Liver (tissue), 9 donors: Measurements from ENCODE around the gene SYTL1. TPM values are rescaled to one million over a fixed set of nuclear protein-coding genes. Genes with fewer than 3 reads are reported as not detected.

Experiments used
- DNase-seq: peaks from one replicate; pipeline ENCODE4 v3.0.0-alpha.2; 2017; ENCODE audit warnings: low spot score
- H3K27ac ChIP-seq, 2 donors: one replicate each; pipeline ENCODE4 v1.7.0; 2013; ENCODE audit warnings: inconsistent platforms in 2 of 2, low read length in 2 of 2, control low read depth in 1 of 2, low read depth in 1 of 2, mild to moderate bottlenecking in 1 of 2
- H3K27me3 ChIP-seq, 4 donors: one replicate each; pipeline versions ENCODE4 v1.6.1 to v1.7.0; 2013; ENCODE audit warnings: low read length in 3 of 4, inconsistent platforms in 1 of 4, mild to moderate bottlenecking in 1 of 4, moderate library complexity in 1 of 4; ENCODE audit not compliant: control insufficient read depth in 4 of 4, insufficient read depth in 4 of 4
- H3K36me3 ChIP-seq, 4 donors: one replicate each; pipeline versions ENCODE4 v1.6.1 to v1.7.0; 2013; ENCODE audit warnings: low read length in 3 of 4, mild to moderate bottlenecking in 3 of 4, low read depth in 1 of 4, moderate library complexity in 1 of 4; ENCODE audit not compliant: control insufficient read depth in 4 of 4, insufficient read depth in 3 of 4
- H3K4me1 ChIP-seq, 4 donors: one replicate each; pipeline versions ENCODE4 v1.6.1 to v1.7.0; 2013; ENCODE audit warnings: low read length in 3 of 4, mild to moderate bottlenecking in 3 of 4, moderate library complexity in 1 of 4; ENCODE audit not compliant: control insufficient read depth in 4 of 4, insufficient read depth in 4 of 4
- H3K4me3 ChIP-seq, 3 donors: one replicate each; pipeline versions ENCODE4 v1.6.1 to v1.7.0; 2013; ENCODE audit warnings: low read length in 3 of 3, control low read depth in 1 of 3, low read depth in 1 of 3, mild to moderate bottlenecking in 1 of 3
- H3K9ac ChIP-seq, 2 donors: one replicate each; pipeline ENCODE4 v1.7.0; 2013; ENCODE audit warnings: low read length in 2 of 2, mild to moderate bottlenecking in 2 of 2, moderate library complexity in 2 of 2, control low read depth in 1 of 2, low read depth in 1 of 2
- H3K9me3 ChIP-seq, 4 donors: one replicate each; pipeline versions ENCODE4 v1.6.1 to v1.7.0; 2013; ENCODE audit warnings: low read length in 3 of 4; ENCODE audit not compliant: control insufficient read depth in 4 of 4
- ATF3 ChIP-seq: IDR thresholded peaks from 2 replicates; pipeline ENCODE4 v1.6.1; 2016; ENCODE audit warnings: antibody characterized with exemption
- CTCF ChIP-seq: fragments of 150-350 bp; IDR thresholded peaks from 2 replicates; pipeline ENCODE4 v1.5.1; 2017; ENCODE audit warnings: improper control_type of control experiment, low read depth, low read length; ENCODE audit not compliant: missing input control
- EGR1 ChIP-seq, 2 donors: IDR thresholded peaks; 2 replicates each; pipeline ENCODE4 v1.6.1; 2016 to 2018; ENCODE audit warnings: antibody characterized with exemption in 2 of 2, low read depth in 2 of 2
- FOXA1 ChIP-seq: IDR thresholded peaks from 2 replicates; pipeline ENCODE4 v1.6.1; 2016; ENCODE audit warnings: antibody characterized with exemption
- FOXA2 ChIP-seq: IDR thresholded peaks from 2 replicates; pipeline ENCODE4 v1.6.1; 2016; ENCODE audit warnings: antibody characterized with exemption
- GABPA ChIP-seq, 2 donors: IDR thresholded peaks in 1 of 2; conservative IDR thresholded peaks in 1 of 2; 2 replicates each; pipeline ENCODE4 v1.6.1; 2016; ENCODE audit warnings: antibody characterized with exemption in 2 of 2, mild to moderate bottlenecking in 1 of 2, moderate library complexity in 1 of 2
- HNF4A ChIP-seq, 2 donors: conservative IDR thresholded peaks; 2 replicates each; pipeline ENCODE4 v1.6.1; 2016; ENCODE audit warnings: antibody characterized with exemption in 2 of 2, mild to moderate bottlenecking in 2 of 2
- HNF4G ChIP-seq: IDR thresholded peaks from 2 replicates; pipeline ENCODE4 v1.6.1; 2016; ENCODE audit warnings: antibody characterized with exemption
- JUND ChIP-seq, 2 donors: IDR thresholded peaks; 2 replicates each; pipeline ENCODE4 v1.6.1; 2016; ENCODE audit warnings: antibody characterized with exemption in 2 of 2
- MAX ChIP-seq: IDR thresholded peaks from 2 replicates; pipeline ENCODE4 v1.6.1; 2016; ENCODE audit warnings: antibody characterized with exemption
- NR2F2 ChIP-seq: IDR thresholded peaks from 2 replicates; pipeline ENCODE4 v1.6.1; 2016; ENCODE audit warnings: antibody characterized with exemption
- REST ChIP-seq: IDR thresholded peaks from 2 replicates; pipeline ENCODE4 v1.6.1; 2016; ENCODE audit warnings: antibody characterized with exemption, mild to moderate bottlenecking
- RXRA ChIP-seq, 2 donors: IDR thresholded peaks; 2 replicates each; pipeline ENCODE4 v1.6.1; 2017 to 2018; ENCODE audit warnings: antibody characterized with exemption in 2 of 2, mild to moderate bottlenecking in 1 of 2
- SP1 ChIP-seq: IDR thresholded peaks from 2 replicates; pipeline ENCODE4 v1.6.1; 2018; ENCODE audit warnings: antibody characterized with exemption, mild to moderate bottlenecking
- TAF1 ChIP-seq: conservative IDR thresholded peaks from 2 replicates; pipeline ENCODE4 v1.6.1; 2016; ENCODE audit warnings: antibody characterized with exemption, mild to moderate bottlenecking
- YY1 ChIP-seq: IDR thresholded peaks from 2 replicates; pipeline ENCODE4 v1.6.1; 2016; ENCODE audit warnings: antibody characterized with exemption, mild to moderate bottlenecking
- ZBTB33 ChIP-seq: IDR thresholded peaks from 2 replicates; pipeline ENCODE4 v1.6.1; 2016; ENCODE audit warnings: antibody characterized with exemption
- WGBS: extraction: QIAGEN DNeasy Blood & Tissue Kit; methylation state at CpG from one replicate; pipeline ENCODE4 v1.1.7; 2013; 5-methylcytosine and 5-hydroxymethylcytosine counted together
- polyA plus RNA-seq, 2 donors: library from polyadenylated mRNA; stranded (reverse) in 1 of 2; unstranded in 1 of 2; fragments of 200-250 nt in 1 of 2; fragments of >200 nt in 1 of 2; fragmentation: Nextera tagmentation in 1 of 2; extraction: Ambion mirVana in 1 of 2; gene quantifications; one replicate each; pipeline versions ENCODE4 v1.2.1 to v1.2.3, GENCODE V29; 2013 to 2015
- total RNA-seq, 2 donors: library from RNA; depleted of rRNA; stranded (reverse); fragments of >200 nt; gene quantifications; one replicate each; pipeline ENCODE4 v1.2.3, GENCODE V29; 2014
- donor health status: healthy.
- donor health status: healthy.
- donor health status: healthy.
- donor health status: healthy.
- donor health status: healthy.

The SYTL1 gene
- total and polyA plus RNA-seq, 4 donors, result 0.73 to 3.9 (median 1.4) TPM

GRCh38 chr1:27331426-27331825 lies 10.4 kb upstream of the SYTL1 start:
- Histone ChIP-seq H3K27me3 (no peaks in the 10 kb centered on the region), H3K4me1 (peaks cover 0 to 2% (median 0%) of the 10 kb centered on the region in 4 donors), H3K9ac (no peak overlapping the region), H3K4me3 (no peak overlapping the region), H3K9me3 (no peaks in the 10 kb centered on the region), H3K36me3 (peaks cover 14 to 47% (median 19%) of the 10 kb centered on the region in 4 donors), H3K27ac (no peak overlapping the region)
- no peak for TF ChIP-seq EGR1 (IDR thresholded peaks at IDR 0.05; ENCODE audit: low read depth in 2 of 2)
- TF ChIP-seq FOXA1, result no peak
- TF ChIP-seq ATF3, result no peak
- TF ChIP-seq FOXA2, result no peak
- TF ChIP-seq HNF4G, result no peak
- no peak for TF ChIP-seq TAF1
- TF ChIP-seq RXRA (IDR thresholded peaks at IDR 0.05), result no peak
- TF ChIP-seq REST, result no peak
- no peak for TF ChIP-seq HNF4A (conservative IDR thresholded peaks at IDR 0.05)
- TF ChIP-seq GABPA (IDR thresholded peaks at IDR 0.05 in 1 of 2, conservative IDR thresholded peaks at IDR 0.05 in 1 of 2), result no peak
- no peak for TF ChIP-seq MAX
- TF ChIP-seq ZBTB33, result no peak
- no peak for TF ChIP-seq CTCF
- no peak for TF ChIP-seq NR2F2
- TF ChIP-seq JUND (IDR thresholded peaks at IDR 0.05), result no peak
- no peak for TF ChIP-seq SP1
- no peak for TF ChIP-seq YY1
- no peak for DNase-seq
- WGBS, result 93% methylated on average over 3 of the region's 3 CpGs

- Histone ChIP-seq H3K9me3 (no peaks in the 10 kb centered on the region), H3K27ac (no peak overlapping the region), H3K9ac (no peak overlapping the region), H3K36me3 (peaks cover 14 to 49% (median 22%) of the 10 kb centered on the region in 4 donors), H3K4me3 (no peak overlapping the region), H3K4me1 (peaks cover 0 to 2% (median 0%) of the 10 kb centered on the region in 4 donors), H3K27me3 (no peaks in the 10 kb centered on the region)
- DNase-seq, result no peak
- 89% methylated on average over 5 of the region's 5 CpGs for WGBS
- TF ChIP-seq YY1, result no peak
- no peak for TF ChIP-seq ZBTB33
- TF ChIP-seq EGR1 (IDR thresholded peaks at IDR 0.05; ENCODE audit: low read depth in 2 of 2), result no peak
- no peak for TF ChIP-seq RXRA (IDR thresholded peaks at IDR 0.05)
These were observed 9.9 kb upstream of the SYTL1 start for GRCh38 chr1:27331922-27332321.
